GM12875 (cell line): Measurements from ENCODE around the gene NINL.

Source experiments
- H3K4me3 ChIP-seq: one replicate; pipeline ENCODE4 v1.5.1; 2011; ENCODE audit warnings: low read depth, low read length, control low read depth
- CTCF ChIP-seq: IDR thresholded peaks from 2 replicates; pipeline ENCODE4 v1.5.1; 2011; ENCODE audit warnings: low read depth, mild to moderate bottlenecking, control low read depth, inconsistent platforms, low read length, moderate library complexity, borderline replicate concordance; ENCODE audit not compliant: insufficient read depth

The NINL gene

DNA sequence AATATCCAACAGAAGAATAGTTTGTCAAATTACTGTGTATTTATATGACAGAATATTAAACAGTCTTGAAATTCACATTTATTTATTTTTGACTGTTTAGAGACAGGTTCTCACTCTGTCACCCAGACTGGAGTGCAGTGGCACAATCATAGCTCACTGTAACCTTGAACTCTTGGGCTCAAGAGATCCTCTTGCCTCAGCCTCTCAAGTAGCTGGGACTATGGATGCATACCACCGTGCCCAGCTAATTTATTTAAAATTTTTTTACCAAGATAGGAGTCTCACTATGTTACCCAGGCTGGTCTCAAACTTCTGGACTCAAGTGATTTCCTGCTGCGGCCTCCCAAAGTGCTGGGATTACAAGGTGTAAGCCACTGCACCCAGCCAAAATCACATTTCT, 57.4 kb downstream of the NINL start:
- TF ChIP-seq CTCF, result no peak
- H3K4me3 ChIP-seq, result no peak overlapping the region

- no peak overlapping the region for H3K4me3 ChIP-seq
- TF ChIP-seq CTCF, result no peak
Measured at GRCh38 chr20:25526446-25526845, 58.9 kb downstream of the NINL start.

DNA sequence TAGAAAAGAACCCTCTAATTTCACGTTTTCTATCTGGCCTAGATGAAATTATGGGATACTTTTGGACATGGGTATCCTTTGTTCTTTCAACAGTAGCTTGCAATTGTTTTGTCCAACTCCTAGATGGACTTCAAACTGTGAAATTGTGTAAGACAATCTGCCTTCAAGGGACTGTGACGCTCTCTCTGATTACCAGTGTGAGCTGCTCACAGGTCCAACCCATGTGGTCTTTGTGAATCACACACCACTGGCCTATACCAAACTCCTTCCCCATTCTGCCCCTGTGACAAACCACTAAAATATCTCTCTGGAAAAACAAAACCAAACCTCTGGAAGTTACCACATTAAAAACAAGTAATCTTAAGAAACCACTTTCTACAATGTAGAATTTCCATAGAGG, 59.5 kb downstream of the NINL start:
- TF ChIP-seq CTCF, result no peak
- H3K4me3 ChIP-seq, result no peak overlapping the region

- no peak for TF ChIP-seq CTCF
- no peak overlapping the region for H3K4me3 ChIP-seq
Measured at GRCh38 chr20:25525295-25525694, 60.0 kb downstream of the NINL start.

DNA sequence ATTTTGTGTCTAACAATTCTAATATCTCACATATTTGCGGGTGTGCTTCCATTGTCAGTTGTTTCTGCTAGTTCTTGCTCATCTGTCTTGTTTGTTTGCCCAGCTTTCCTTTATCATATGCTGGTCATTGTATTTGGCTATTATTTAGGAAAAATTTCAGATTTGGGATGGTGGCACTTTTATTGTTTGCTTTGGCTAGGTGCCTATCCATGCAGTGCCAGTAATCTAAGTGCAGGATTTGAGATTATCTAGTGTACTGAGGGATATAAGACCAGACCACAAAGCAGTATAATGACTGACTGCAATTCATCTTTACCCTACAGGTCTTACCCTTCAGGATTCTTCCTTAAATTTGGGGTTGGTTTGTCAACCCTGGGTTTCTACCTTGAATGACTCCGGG, 63.9 kb downstream of the NINL start:
- H3K4me3 ChIP-seq, result no peak overlapping the region
- TF ChIP-seq CTCF, result no peak

GRCh38 chr20:25517124-25517523, 68.2 kb downstream of the NINL start:
- H3K4me3 ChIP-seq, result no peak overlapping the region
- TF ChIP-seq CTCF, result no peak

DNA sequence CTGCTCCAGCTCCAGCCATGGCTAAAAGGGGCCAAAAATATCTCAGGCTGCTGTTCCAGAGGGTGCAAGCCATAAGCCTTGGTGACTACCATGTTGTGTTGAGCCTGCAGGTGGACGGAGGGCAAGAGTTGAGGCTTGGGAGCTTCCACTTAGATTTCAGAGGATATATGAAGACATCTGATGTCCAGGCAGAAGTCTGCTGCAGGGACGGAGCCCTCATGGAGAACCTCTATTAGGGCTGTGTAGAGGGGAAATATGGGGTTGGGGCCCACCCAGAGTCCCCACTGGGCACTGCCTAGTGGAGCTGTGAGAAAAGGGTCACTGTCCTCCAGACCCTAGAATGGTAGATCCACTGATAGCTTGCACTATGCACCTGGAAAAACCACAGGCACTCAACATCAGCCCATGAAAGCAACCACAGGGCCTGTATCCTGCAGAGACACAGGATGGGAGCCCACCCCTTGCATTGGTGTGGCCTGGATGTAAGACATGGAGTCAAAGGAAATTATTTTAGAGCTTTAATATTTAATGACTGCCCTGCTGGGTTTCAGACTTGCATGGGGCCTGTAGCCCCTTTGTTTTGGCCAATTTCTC, 70.5 kb downstream of the NINL start:
- H3K4me3 ChIP-seq, result no peak overlapping the region

More for the DNA sequence above, 70.5 kb downstream of the NINL start:
- TF ChIP-seq CTCF, result no peak
